Natural killer cell treated with Interleukin-12 subunit alpha and Interleukin-12 subunit beta and Interleukin-15 and Interleukin-18, amount 100 ng/mL, for 72 hours (primary cell): ENCODE measurements around the gene COL6A1. TPM values are rescaled to one million over a fixed set of nuclear protein-coding genes. Genes with fewer than 3 reads are reported as not detected.

Source experiments
- ATAC-seq, 2 donors: fragments of 150-1000 bp; cut with Tn5 transposase in 1 of 2; sonication (Bioruptor Pico), chemical (Tn5 transposase) in 1 of 2; 2 replicates each; pipeline ENCODE4 v1.10.0; 2021
- DNase-seq: peaks from one replicate; pipeline ENCODE4 v3.0.0; 2022; ENCODE audit warnings: low spot score
- H3K27ac Mint-ChIP-seq, 2 donors: 1 replicate in 1 of 2; 2 replicates in 1 of 2; pipeline ENCODE4 v1.8.0; 2022; ENCODE audit warnings: mixed read lengths in 2 of 2, mild to moderate bottlenecking in 1 of 2, moderate library complexity in 1 of 2
- H3K27me3 Mint-ChIP-seq, 2 donors: 1 replicate in 1 of 2; 2 replicates in 1 of 2; pipeline ENCODE4 v1.8.0; 2022; ENCODE audit warnings: mixed read lengths in 2 of 2
- H3K36me3 Mint-ChIP-seq: one replicate; pipeline ENCODE4 v1.8.0; 2022; ENCODE audit warnings: mixed read lengths
- H3K4me1 Mint-ChIP-seq, 2 donors: 1 replicate in 1 of 2; 2 replicates in 1 of 2; pipeline ENCODE4 v1.8.0; 2022; ENCODE audit warnings: low read depth in 2 of 2, mixed read lengths in 2 of 2, mild to moderate bottlenecking in 1 of 2
- H3K4me3 Mint-ChIP-seq: one replicate; pipeline ENCODE4 v1.8.0; 2022; ENCODE audit warnings: mixed read lengths
- H3K9me3 Mint-ChIP-seq: 2 replicates; pipeline ENCODE4 v1.8.0; 2022; ENCODE audit warnings: mixed read lengths
- total RNA-seq, 2 donors: library from RNA; stranded (reverse); gene quantifications; one replicate each; pipeline ENCODE4 v1.2.3, GENCODE V29; 2022

The COL6A1 gene
- total RNA-seq, 2 donors from 2014 or later = not detected

DNA sequence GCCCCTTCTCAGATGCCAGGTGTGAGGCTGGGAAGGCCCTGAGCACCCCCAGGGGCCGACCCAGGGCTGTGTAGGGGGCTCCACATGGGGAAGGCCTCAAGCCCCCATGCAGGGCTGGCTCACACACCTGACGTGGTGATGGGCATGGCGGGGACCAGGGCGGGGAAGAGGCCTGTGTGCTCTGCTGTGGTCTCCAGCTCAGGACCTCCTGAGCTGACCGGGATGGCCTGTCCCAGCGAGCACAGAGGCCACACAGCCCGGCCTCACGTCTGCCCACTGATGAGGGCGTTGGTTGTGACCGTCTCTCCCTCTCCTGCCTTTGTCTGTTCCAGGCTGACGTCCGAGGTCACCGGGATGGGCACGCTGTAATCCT lies 40.2 kb upstream of the COL6A1 start:
- no peaks in the 10 kb centered on the region for H3K9me3 Mint-ChIP-seq
- H3K27ac Mint-ChIP-seq = no peak overlapping the region
- no peaks in the 10 kb centered on the region for H3K27me3 Mint-ChIP-seq
- H3K4me3 Mint-ChIP-seq = no peak overlapping the region
- no peaks in the 10 kb centered on the region for H3K4me1 Mint-ChIP-seq
- ATAC-seq = no peak
- DNase-seq = no peak
- no peaks in the 10 kb centered on the region for H3K36me3 Mint-ChIP-seq

DNA sequence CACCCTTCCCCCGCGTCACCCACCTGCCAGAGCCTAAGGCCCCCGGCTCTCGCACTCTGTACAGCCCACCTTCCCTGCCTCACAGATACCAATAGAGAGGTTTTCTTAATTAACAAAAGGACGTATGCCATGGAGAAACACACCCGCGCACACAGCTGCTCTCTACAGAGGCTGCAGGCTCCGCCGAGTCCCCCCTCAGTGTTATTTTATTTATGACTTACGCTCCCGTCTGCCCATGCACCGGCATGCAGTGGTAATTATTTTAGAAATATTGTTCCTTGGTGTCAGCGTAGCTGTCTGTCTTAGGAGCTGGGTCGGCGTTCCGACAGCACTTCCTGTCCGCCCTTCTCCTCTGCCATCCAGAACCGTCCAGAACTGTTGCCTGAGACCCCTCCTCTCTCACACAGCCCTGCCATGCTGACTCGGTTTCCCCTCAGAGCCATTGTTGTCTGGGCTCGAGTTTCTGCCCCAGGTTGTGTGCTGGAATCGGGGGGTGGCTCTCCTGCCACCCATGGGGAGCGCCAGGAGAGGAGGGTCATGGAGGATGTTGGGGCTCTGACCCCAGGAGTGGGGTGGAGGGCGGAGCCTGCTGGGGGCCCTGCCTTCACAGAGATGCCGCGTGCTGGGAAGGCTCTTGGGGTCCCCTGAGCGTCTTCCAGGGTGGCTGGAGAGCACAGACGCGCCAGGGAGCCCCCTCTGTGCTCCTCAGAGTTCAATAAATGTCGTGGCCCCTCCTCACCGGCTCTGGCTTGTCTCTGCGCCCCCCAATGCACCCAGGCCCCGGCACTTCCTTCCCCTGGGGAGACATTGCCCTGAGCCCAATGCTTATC lies 39.6 kb upstream of the COL6A1 start:
- Mint-ChIP-seq H3K4me3 (no peak overlapping the region), H3K9me3 (no peaks in the 10 kb centered on the region), H3K27me3 (no peaks in the 10 kb centered on the region), H3K4me1 (no peaks in the 10 kb centered on the region), H3K27ac (no peak overlapping the region), H3K36me3 (no peaks in the 10 kb centered on the region)
- ATAC-seq (no peak), DNase-seq (no peak)

DNA sequence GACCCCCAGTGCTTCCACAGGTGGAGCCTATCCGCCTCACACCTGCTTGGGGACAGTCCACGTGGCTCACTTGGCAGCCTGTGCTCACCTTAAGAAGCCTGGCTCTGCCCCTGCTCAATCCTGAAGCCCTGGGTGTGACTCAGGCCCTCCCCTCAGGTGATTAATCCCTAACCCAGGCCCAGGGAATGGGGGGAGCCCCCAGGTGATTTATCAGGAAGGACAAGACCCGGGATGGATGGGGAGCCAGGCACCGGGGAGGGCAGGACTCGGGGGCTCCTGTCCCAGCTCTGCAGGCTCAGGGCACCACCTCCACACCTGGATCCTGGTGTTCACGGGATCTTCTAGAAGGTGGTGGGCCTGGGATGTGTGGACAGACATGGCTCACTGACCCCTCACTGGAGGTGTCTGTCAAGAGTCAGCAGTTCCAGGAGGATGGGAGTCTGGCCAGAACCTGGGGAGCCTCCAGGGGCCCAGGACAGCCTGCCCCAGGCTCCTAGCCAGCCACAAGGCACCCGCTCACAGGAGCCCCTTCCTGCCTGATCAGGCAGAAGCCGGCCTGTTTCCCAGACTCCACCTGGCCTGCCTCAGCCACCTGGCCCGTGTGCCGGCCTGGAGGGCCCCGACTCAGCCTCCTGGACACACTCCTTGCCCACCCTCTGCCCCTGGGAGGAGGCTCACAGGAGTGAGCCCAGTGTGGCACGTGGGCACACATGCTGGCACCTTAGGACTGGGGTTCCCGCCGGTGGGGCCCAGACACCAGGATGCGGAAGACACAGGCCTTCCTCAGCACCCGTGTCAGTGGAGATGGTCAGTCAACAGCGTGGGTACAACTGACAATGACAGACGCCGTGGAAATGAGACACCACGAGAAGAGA lies 38.6 kb upstream of the COL6A1 start:
- H3K27me3 Mint-ChIP-seq = no peaks in the 10 kb centered on the region

DNA sequence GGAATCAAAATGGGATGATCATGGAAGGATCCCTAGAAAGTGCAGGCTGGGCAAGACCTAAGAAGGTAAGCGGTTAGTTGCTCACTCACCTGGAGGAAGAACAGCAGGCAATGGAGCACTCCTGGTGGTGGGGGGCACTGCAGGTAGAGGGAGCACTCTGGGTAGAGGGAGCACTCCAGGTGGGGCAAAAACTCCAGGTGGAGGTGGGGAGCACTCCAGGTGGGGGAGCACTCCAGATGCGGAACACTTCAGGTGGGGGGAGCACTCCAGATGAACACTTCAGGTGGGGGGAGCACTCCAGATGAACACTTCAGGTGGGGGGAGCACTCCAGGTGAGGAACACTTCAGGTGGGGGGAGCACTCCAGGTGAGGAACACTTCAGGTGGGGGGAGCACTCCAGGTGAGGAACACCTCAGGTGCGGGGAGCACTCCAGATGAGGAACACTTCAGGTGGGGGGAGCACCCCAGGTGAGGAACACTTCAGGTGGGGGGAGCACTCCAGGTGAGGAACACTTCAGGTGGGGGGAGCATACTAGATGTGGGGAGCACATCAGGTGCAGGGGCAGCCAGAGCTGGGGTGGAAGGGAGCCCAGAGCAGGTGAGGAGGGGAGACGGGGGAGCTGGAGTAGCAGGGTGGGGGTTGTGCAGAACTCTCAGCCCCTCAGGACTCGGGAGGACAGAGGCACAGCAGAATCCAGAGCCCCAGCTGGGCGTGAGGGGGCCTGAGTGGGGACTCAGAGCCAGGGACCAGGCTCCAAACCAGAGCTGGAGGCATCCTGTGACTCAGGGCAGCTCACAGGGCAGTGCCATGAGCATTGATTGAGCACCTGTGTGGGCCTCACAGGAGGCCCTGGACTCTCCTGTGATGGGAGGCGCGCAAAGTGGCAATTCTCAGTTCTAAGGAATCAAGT lies 37.7 kb upstream of the COL6A1 start:
- Mint-ChIP-seq H3K27ac (no peak overlapping the region), H3K4me3 (no peak overlapping the region), H3K4me1 (no peaks in the 10 kb centered on the region), H3K9me3 (no peaks in the 10 kb centered on the region), H3K36me3 (no peaks in the 10 kb centered on the region), H3K27me3 (no peaks in the 10 kb centered on the region)
- no peak for DNase-seq
- ATAC-seq = no peak

More for the DNA sequence above, 38.6 kb upstream of the COL6A1 start:
- DNase-seq = no peak
- no peak overlapping the region for H3K4me3 Mint-ChIP-seq
- ATAC-seq = no peak
- no peak overlapping the region for H3K27ac Mint-ChIP-seq
- H3K4me1 Mint-ChIP-seq = no peaks in the 10 kb centered on the region
- H3K9me3 Mint-ChIP-seq = no peaks in the 10 kb centered on the region
- no peaks in the 10 kb centered on the region for H3K36me3 Mint-ChIP-seq

- no peak overlapping the region for H3K4me3 Mint-ChIP-seq
- no peak for DNase-seq
- H3K9me3 Mint-ChIP-seq = no peaks in the 10 kb centered on the region
- no peaks in the 10 kb centered on the region for H3K36me3 Mint-ChIP-seq
- no peaks in the 10 kb centered on the region for H3K27me3 Mint-ChIP-seq
- H3K4me1 Mint-ChIP-seq = no peaks in the 10 kb centered on the region
- H3K27ac Mint-ChIP-seq = no peak overlapping the region
- no peak for ATAC-seq
These were observed 37.0 kb upstream of the COL6A1 start for GRCh38 chr21:45944601-45945000.

GRCh38 chr21:45945066-45945867 lies 36.3 kb upstream of the COL6A1 start:
- no peaks in the 10 kb centered on the region for H3K9me3 Mint-ChIP-seq
- H3K36me3 Mint-ChIP-seq = no peaks in the 10 kb centered on the region
- no peak overlapping the region for H3K4me3 Mint-ChIP-seq
- H3K27ac Mint-ChIP-seq = no peak overlapping the region
- DNase-seq (no peak), ATAC-seq (no peak)
- H3K4me1 Mint-ChIP-seq = no peaks in the 10 kb centered on the region
- no peaks in the 10 kb centered on the region for H3K27me3 Mint-ChIP-seq

GRCh38 chr21:45945868-45946210 lies 35.7 kb upstream of the COL6A1 start:
- no peaks in the 10 kb centered on the region for H3K4me1 Mint-ChIP-seq
- no peaks in the 10 kb centered on the region for H3K9me3 Mint-ChIP-seq
- ATAC-seq (no peak), DNase-seq (no peak)
- H3K27ac Mint-ChIP-seq = no peak overlapping the region
- no peak overlapping the region for H3K4me3 Mint-ChIP-seq
- peaks cover 0 to under 1% of the 10 kb centered on the region in 2 donors for H3K27me3 Mint-ChIP-seq
- no peaks in the 10 kb centered on the region for H3K36me3 Mint-ChIP-seq

- Mint-ChIP-seq H3K9me3 (no peaks in the 10 kb centered on the region), H3K4me1 (no peaks in the 10 kb centered on the region), H3K27ac (no peak overlapping the region), H3K27me3 (peaks cover 0 to 2% of the 10 kb centered on the region in 2 donors), H3K4me3 (no peak overlapping the region), H3K36me3 (no peaks in the 10 kb centered on the region)
- no peak for DNase-seq
- no peak for ATAC-seq
These were observed 34.3 kb upstream of the COL6A1 start for GRCh38 chr21:45947296-45947695.

GRCh38 chr21:45947716-45948255 lies 33.8 kb upstream of the COL6A1 start:
- no peaks in the 10 kb centered on the region for H3K36me3 Mint-ChIP-seq
- no peak for ATAC-seq

DNA sequence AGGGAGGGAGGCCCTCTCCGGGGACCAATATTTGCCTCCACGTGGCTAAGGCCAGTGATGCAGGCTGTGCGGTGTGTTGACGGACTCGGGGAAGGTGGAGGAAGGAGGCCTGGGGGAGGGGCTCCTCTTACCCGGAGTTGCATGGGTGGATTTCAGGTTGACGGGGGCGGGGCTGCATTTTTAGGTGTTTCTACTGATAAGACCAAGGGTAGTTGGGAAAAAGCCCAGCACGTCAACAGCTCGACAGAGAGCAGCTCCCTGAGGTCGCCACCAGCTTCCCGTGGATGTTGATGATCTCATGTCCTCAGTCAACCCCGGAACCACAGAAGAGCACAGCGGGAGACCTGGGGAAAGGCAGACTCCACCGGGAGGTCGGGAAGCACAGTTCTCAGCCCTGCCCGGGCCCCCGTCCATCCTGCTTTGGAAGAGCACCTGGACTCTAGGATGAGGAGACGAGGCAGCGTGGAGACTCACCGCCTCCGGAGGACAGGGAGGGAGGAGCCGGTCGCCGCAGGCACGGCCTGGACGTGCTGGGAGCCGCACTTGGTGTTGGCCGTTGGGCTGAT lies 32.9 kb upstream of the COL6A1 start:
- H3K36me3 Mint-ChIP-seq = no peaks in the 10 kb centered on the region
- no peaks in the 10 kb centered on the region for H3K4me1 Mint-ChIP-seq
- H3K27me3 Mint-ChIP-seq = peaks cover 8 to 10% of the 10 kb centered on the region in 2 donors
- no peak overlapping the region for H3K4me3 Mint-ChIP-seq
- ATAC-seq (no peak), DNase-seq (no peak)
- no peak overlapping the region for H3K27ac Mint-ChIP-seq
- H3K9me3 Mint-ChIP-seq = no peaks in the 10 kb centered on the region

More at GRCh38 chr21:45947716-45948255, 33.8 kb upstream of the COL6A1 start:
- Mint-ChIP-seq H3K4me3 (no peak overlapping the region), H3K4me1 (no peaks in the 10 kb centered on the region), H3K27ac (no peak overlapping the region), H3K9me3 (no peaks in the 10 kb centered on the region), H3K27me3 (peaks cover 3 to 6% of the 10 kb centered on the region in 2 donors)
- no peak for DNase-seq

GRCh38 chr21:45949928-45950739 lies 31.4 kb upstream of the COL6A1 start:
- Mint-ChIP-seq H3K27ac (no peak overlapping the region), H3K4me3 (no peak overlapping the region), H3K36me3 (no peaks in the 10 kb centered on the region), H3K4me1 (no peaks in the 10 kb centered on the region), H3K27me3 (peaks cover 12% of the 10 kb centered on the region in 2 donors), H3K9me3 (no peaks in the 10 kb centered on the region)
- ATAC-seq (no peak), DNase-seq (no peak)
